IMR-90 (cell line): ENCODE results near the gene GBE1. TPM values are rescaled to one million over a fixed set of nuclear protein-coding genes. Genes with fewer than 3 reads are reported as not detected.
A peak's percentile ranks its signal among the peaks of the same experiment; 100 is the strongest.

Source experiments
- ATAC-seq: fragments of 200-7000 bp; cut with Tn5 transposase; 2 replicates; pipeline ENCODE4 v1.9.1; 2020; ENCODE audit warnings: low read depth, mild to moderate bottlenecking, moderate library complexity
- BruUV-seq: library from RNA; stranded (reverse); fragments of 400-500 nt; replicated peaks from 2 replicates; lab custom pipeline; 2021; lab: Mats Ljungman, UMichigan
- CTCF ChIA-PET: fragments of 300-600 bp; formaldehyde crosslinking; extraction: SDS; loops from one replicate; lab custom pipeline; 2021; ENCODE audit warnings: antibody characterized with exemption; lab: Yijun Ruan, JAX
- POLR2A ChIA-PET: fragments of 300-600 bp; sonication (Branson Sonifier 250); formaldehyde crosslinking; loops from one replicate; lab custom pipeline; 2022; ENCODE audit warnings: antibody characterized with exemption; ENCODE audit not compliant: unreplicated experiment; lab: Charles Lee
- DNase-seq: peaks from one replicate; pipeline ENCODE4 v3.0.0; 2013
- H2AFZ ChIP-seq: replicated peaks from 2 replicates; pipeline ENCODE3; 2013; ENCODE audit warnings: low read length, mild to moderate bottlenecking; ENCODE audit not compliant: poor library complexity
- H2AK5ac ChIP-seq: 2 replicates; pipeline ENCODE4 v1.6.1; 2013; ENCODE audit warnings: low read depth, low read length, inconsistent platforms
- H2AK9ac ChIP-seq: replicated peaks from 2 replicates; pipeline ENCODE3; 2013; ENCODE audit warnings: mild to moderate bottlenecking, low read depth, low read length, moderate library complexity; ENCODE audit not compliant: poor library complexity
- H2BK120ac ChIP-seq: 2 replicates; pipeline ENCODE4 v1.6.1; 2013; ENCODE audit warnings: low read depth, low read length, inconsistent platforms
- H2BK15ac ChIP-seq: 3 replicates; pipeline ENCODE4 v1.6.1; 2013; ENCODE audit warnings: low read depth, low read length, inconsistent platforms
- H2BK20ac ChIP-seq: 2 replicates; pipeline ENCODE4 v1.6.1; 2013; ENCODE audit warnings: low read depth, mild to moderate bottlenecking, inconsistent platforms, low read length, moderate library complexity
- H2BK5ac ChIP-seq: 2 replicates; pipeline ENCODE4 v1.6.1; 2013; ENCODE audit warnings: mild to moderate bottlenecking, low read depth, low read length, inconsistent platforms; ENCODE audit not compliant: poor library complexity, severe bottlenecking
- H3K14ac ChIP-seq: replicated peaks from 2 replicates; pipeline ENCODE4 v1.6.1; 2013; ENCODE audit warnings: low read depth, low read length, inconsistent platforms
- H3K18ac ChIP-seq: 2 replicates; pipeline ENCODE4 v1.6.1; 2013; ENCODE audit warnings: low read depth, low read length, control low read depth
- H3K23ac ChIP-seq: 2 replicates; pipeline ENCODE4 v1.6.1; 2013; ENCODE audit warnings: low read depth, low read length, inconsistent platforms
- H3K27ac ChIP-seq: 2 replicates; pipeline ENCODE4 v1.5.1; 2013; ENCODE audit warnings: mild to moderate bottlenecking, control low read depth, low read length; ENCODE audit not compliant: insufficient read depth
- H3K27me3 ChIP-seq: 2 replicates; pipeline ENCODE4 v1.6.1; 2013; ENCODE audit warnings: low read length; ENCODE audit not compliant: control insufficient read depth, insufficient read depth
- H3K36me3 ChIP-seq: 2 replicates; pipeline ENCODE4 v1.6.1; 2013; ENCODE audit warnings: low read length, mixed read lengths; ENCODE audit not compliant: control insufficient read depth, insufficient read depth
- H3K4ac ChIP-seq: 2 replicates; pipeline ENCODE4 v1.6.1; 2013; ENCODE audit warnings: low read depth, low read length, inconsistent platforms
- H3K4me1 ChIP-seq: 2 replicates; pipeline ENCODE4 v1.6.1; 2013; ENCODE audit warnings: low read length, mixed read lengths; ENCODE audit not compliant: control insufficient read depth, insufficient read depth
- H3K4me2 ChIP-seq: 2 replicates; pipeline ENCODE4 v1.6.1; 2013; ENCODE audit warnings: low read depth, mild to moderate bottlenecking, control low read depth, low read length, moderate library complexity
- H3K4me3 ChIP-seq: 2 replicates; pipeline ENCODE4 v1.5.1; 2013; ENCODE audit warnings: low read depth, mild to moderate bottlenecking, control low read depth, low read length, moderate library complexity; ENCODE audit not compliant: insufficient read depth
- H3K56ac ChIP-seq: 2 replicates; pipeline ENCODE4 v1.6.1; 2013; ENCODE audit warnings: low read length, inconsistent platforms; ENCODE audit not compliant: insufficient read depth; ENCODE audit errors: extremely low read depth
- H3K79me1 ChIP-seq, 2 experiments: 2 replicates each; pipeline ENCODE4 v1.6.1; 2013; ENCODE audit warnings: low read length in 2 of 2, inconsistent platforms in 1 of 2, low read depth in 1 of 2
- H3K9ac ChIP-seq: 2 replicates; pipeline ENCODE4 v1.6.1; 2013; ENCODE audit warnings: low read depth, low read length, control low read depth
- H3K9me1 ChIP-seq: 2 replicates; pipeline ENCODE4 v1.6.1; 2013; ENCODE audit warnings: low read length, inconsistent platforms; ENCODE audit not compliant: insufficient read depth
- H3K9me3 ChIP-seq: 2 replicates; pipeline ENCODE4 v1.6.1; 2013; ENCODE audit warnings: low read length; ENCODE audit not compliant: control insufficient read depth, insufficient read depth
- H4K20me1 ChIP-seq: 2 replicates; pipeline ENCODE4 v1.6.1; 2013; ENCODE audit warnings: low read length, inconsistent platforms; ENCODE audit not compliant: insufficient read depth
- H4K5ac ChIP-seq: 2 replicates; pipeline ENCODE4 v1.6.1; 2013; ENCODE audit warnings: mild to moderate bottlenecking, low read depth, low read length, control low read depth
- H4K8ac ChIP-seq, 2 experiments: 2 replicates each; pipeline ENCODE4 v1.6.1; 2013; ENCODE audit warnings: low read depth in 2 of 2, low read length in 2 of 2, control low read depth in 1 of 2, inconsistent platforms in 1 of 2
- H4K91ac ChIP-seq: 2 replicates; pipeline ENCODE4 v1.6.1; 2013; ENCODE audit warnings: low read depth, low read length, inconsistent platforms; ENCODE audit not compliant: insufficient read depth
- CEBPB ChIP-seq: IDR thresholded peaks from 2 replicates; pipeline ENCODE4 v1.6.1; 2012; ENCODE audit warnings: low read depth, low read length, improper control_type of control experiment
- MAFK ChIP-seq: IDR thresholded peaks from 2 replicates; pipeline ENCODE4 v1.6.1; 2012; ENCODE audit warnings: low read depth, low read length, improper control_type of control experiment
- NFE2L2 ChIP-seq: fragments of 150-350 bp; IDR thresholded peaks from 2 replicates; pipeline ENCODE4 v1.6.1; 2016; ENCODE audit warnings: low read depth, mild to moderate bottlenecking, low read length
- dilution Hi-C: fragments of 300-500 bp; cut with HindIII; formaldehyde crosslinking; loops from one replicate; pipeline ENCODE4 v1.14.3; 2018; ENCODE audit warnings: low sequenced_read_pairs; ENCODE audit not compliant: unreplicated experiment
- in situ Hi-C: fragments of 300-500 bp; cut with MboI; formaldehyde crosslinking; loops from 3 replicates; pipeline ENCODE4 v1.14.3; 2019; ENCODE audit warnings: low sequenced_read_pairs, inconsistent platforms, mixed read lengths
- intact Hi-C: fragments of 100-400 bp; cut with micrococcal nuclease; formaldehyde crosslinking; loops from 2 replicates; pipeline ENCODE4 v1.10.0; 2022
- polyA plus RNA-seq, 3 experiments: library from polyadenylated mRNA; depleted of rRNA; stranded (reverse); fragments of >200 nt; gene quantifications; 2 replicates each; pipeline ENCODE4 v1.2.3, GENCODE V29; 2012; ENCODE audit warnings: low replicate concordance in 1 of 3
- total RNA-seq: library from RNA; depleted of rRNA; stranded (reverse); fragments of >200 nt; gene quantifications from 2 replicates; pipeline ENCODE4 v1.2.3, GENCODE V29; 2012

GBE1 gene
- total and polyA plus RNA-seq, 2 of the 4 experiments (the other 2 are of a cell fraction): 36.7 to 90.3 TPM

DNA sequence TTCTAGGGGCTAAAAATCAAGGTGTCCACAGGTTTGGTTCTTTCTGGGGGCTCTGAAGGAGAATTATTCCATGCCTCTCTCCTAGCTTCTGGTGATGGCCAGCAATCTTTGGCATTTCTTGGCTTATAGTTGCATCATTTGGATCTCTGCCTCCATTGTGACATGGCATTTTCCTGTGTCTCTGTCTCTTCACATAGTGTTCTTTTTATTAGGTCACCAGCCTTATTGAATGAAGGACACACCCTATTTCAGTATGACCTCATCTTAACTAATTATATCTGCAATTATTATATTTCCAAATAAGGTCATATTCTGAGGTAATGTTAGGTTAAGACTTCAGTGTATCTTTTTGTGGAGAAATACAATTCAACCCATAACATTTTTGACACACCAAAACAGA, 3.2 kb upstream of the GBE1 start:
- Histone ChIP-seq H3K4me3 (no peak overlapping the region), H2BK5ac (no peak overlapping the region), H2AK9ac (no peak overlapping the region), H3K36me3 (no peaks in the 10 kb centered on the region), H2BK15ac (no peak overlapping the region), H3K79me1 (peaks cover 6 to 8% of the 10 kb centered on the region in 2 experiments; a peak in 3 of 4 replicates), H3K23ac (no peak overlapping the region), H4K5ac (no peak overlapping the region), H3K9me3 (no peaks in the 10 kb centered on the region), H2BK120ac (no peak overlapping the region), H2AK5ac (no peak overlapping the region), H4K91ac (no peak overlapping the region), H2AFZ (no peak overlapping the region), H3K56ac (no peak overlapping the region), H3K4me2 (no peak overlapping the region), H3K4ac (peak overlapping the region; percentile 25; the same call in 1 of the 2 replicates), H3K4me1 (no peaks in the 10 kb centered on the region), H2BK20ac (no peak overlapping the region), H3K27me3 (no peaks in the 10 kb centered on the region), H3K9ac (no peak overlapping the region), H4K8ac (no peak overlapping the region), H3K27ac (no peak overlapping the region), H3K14ac (no peak overlapping the region), H4K20me1 (no peaks in the 10 kb centered on the region), H3K18ac (no peak overlapping the region), H3K9me1 (no peaks in the 10 kb centered on the region)
- intact Hi-C loops (loop anchor here (5.0 kb wide), 1 partner anchor 347 kb away; no protein-coding TSS in a partner anchor), dilution Hi-C loops (no loop called here), in situ Hi-C loops (no loop called here)
- POLR2A ChIA-PET: no interaction called here
- TF ChIP-seq CEBPB (peak; percentile 15; the same call in 1 of the 2 replicates), MAFK (no peak), NFE2L2 (0 out of 2 replicates have a peak, but pooled peaks have one; percentile 12)
- ATAC-seq (no peak), DNase-seq (no peak)
- CTCF ChIA-PET: interaction anchor here (0.6 kb wide), 1 partner anchor 96 kb away, joined by 9 read pairs; no protein-coding TSS in a partner anchor
- BruUV-seq: no TSS peak
